Natural killer cell treated with Interleukin-12 subunit alpha and Interleukin-12 subunit beta and Interleukin-15 and Interleukin-18, amount 100 ng/mL, for 72 hours (primary cell): ENCODE data around the gene ELAVL1. TPM values are rescaled to one million over a fixed set of nuclear protein-coding genes. Genes with fewer than 3 reads are reported as not detected.
A peak's percentile ranks its signal among the peaks of the same experiment; 100 is the strongest.

ENCODE experiments used
- ATAC-seq, 2 donors: fragments of 150-1000 bp; cut with Tn5 transposase in 1 of 2; sonication (Bioruptor Pico), chemical (Tn5 transposase) in 1 of 2; 2 replicates each; pipeline ENCODE4 v1.10.0; 2021
- DNase-seq: peaks from one replicate; pipeline ENCODE4 v3.0.0; 2022; ENCODE audit warnings: low spot score
- H3K27ac Mint-ChIP-seq, 2 donors: 1 replicate in 1 of 2; 2 replicates in 1 of 2; pipeline ENCODE4 v1.8.0; 2022; ENCODE audit warnings: mixed read lengths in 2 of 2, mild to moderate bottlenecking in 1 of 2, moderate library complexity in 1 of 2
- H3K27me3 Mint-ChIP-seq, 2 donors: 1 replicate in 1 of 2; 2 replicates in 1 of 2; pipeline ENCODE4 v1.8.0; 2022; ENCODE audit warnings: mixed read lengths in 2 of 2
- H3K36me3 Mint-ChIP-seq: one replicate; pipeline ENCODE4 v1.8.0; 2022; ENCODE audit warnings: mixed read lengths
- H3K4me1 Mint-ChIP-seq, 2 donors: 1 replicate in 1 of 2; 2 replicates in 1 of 2; pipeline ENCODE4 v1.8.0; 2022; ENCODE audit warnings: low read depth in 2 of 2, mixed read lengths in 2 of 2, mild to moderate bottlenecking in 1 of 2
- H3K4me3 Mint-ChIP-seq: one replicate; pipeline ENCODE4 v1.8.0; 2022; ENCODE audit warnings: mixed read lengths
- H3K9me3 Mint-ChIP-seq: 2 replicates; pipeline ENCODE4 v1.8.0; 2022; ENCODE audit warnings: mixed read lengths
- total RNA-seq, 2 donors: library from RNA; stranded (reverse); gene quantifications; one replicate each; pipeline ENCODE4 v1.2.3, GENCODE V29; 2022

ELAVL1 gene
- total RNA-seq, 2 donors from 2014 or later = 124 to 137 TPM

GRCh38 chr19:8001651-8001994, 3.8 kb downstream of the ELAVL1 start:
- Mint-ChIP-seq H3K36me3 (no peaks in the 10 kb centered on the region), H3K4me3 (peak overlapping the region; percentile 98), H3K27me3 (no peaks in the 10 kb centered on the region), H3K9me3 (no peaks in the 10 kb centered on the region), H3K27ac (peak overlapping the region; percentile 89 to 96), H3K4me1 (peaks cover 39 to 54% of the 10 kb centered on the region in 2 donors)
- no peak for DNase-seq
- ATAC-seq = no peak

GRCh38 chr19:8000298-8001038, 5.0 kb downstream of the ELAVL1 start:
- ATAC-seq (no peak), DNase-seq (no peak)
- H3K27ac Mint-ChIP-seq = no peak overlapping the region
- no peak overlapping the region for H3K4me3 Mint-ChIP-seq
- H3K9me3 Mint-ChIP-seq = no peaks in the 10 kb centered on the region
- H3K36me3 Mint-ChIP-seq = no peaks in the 10 kb centered on the region
- H3K4me1 Mint-ChIP-seq = peaks cover 43 to 55% of the 10 kb centered on the region in 2 donors
- H3K27me3 Mint-ChIP-seq = no peaks in the 10 kb centered on the region

GRCh38 chr19:7999376-7999775, 6.1 kb downstream of the ELAVL1 start:
- ATAC-seq = no peak
- Mint-ChIP-seq H3K4me3 (no peak overlapping the region), H3K27ac (no peak overlapping the region), H3K9me3 (no peaks in the 10 kb centered on the region), H3K27me3 (no peaks in the 10 kb centered on the region), H3K4me1 (peaks cover 47 to 58% of the 10 kb centered on the region in 2 donors), H3K36me3 (no peaks in the 10 kb centered on the region)
- DNase-seq = no peak

DNA sequence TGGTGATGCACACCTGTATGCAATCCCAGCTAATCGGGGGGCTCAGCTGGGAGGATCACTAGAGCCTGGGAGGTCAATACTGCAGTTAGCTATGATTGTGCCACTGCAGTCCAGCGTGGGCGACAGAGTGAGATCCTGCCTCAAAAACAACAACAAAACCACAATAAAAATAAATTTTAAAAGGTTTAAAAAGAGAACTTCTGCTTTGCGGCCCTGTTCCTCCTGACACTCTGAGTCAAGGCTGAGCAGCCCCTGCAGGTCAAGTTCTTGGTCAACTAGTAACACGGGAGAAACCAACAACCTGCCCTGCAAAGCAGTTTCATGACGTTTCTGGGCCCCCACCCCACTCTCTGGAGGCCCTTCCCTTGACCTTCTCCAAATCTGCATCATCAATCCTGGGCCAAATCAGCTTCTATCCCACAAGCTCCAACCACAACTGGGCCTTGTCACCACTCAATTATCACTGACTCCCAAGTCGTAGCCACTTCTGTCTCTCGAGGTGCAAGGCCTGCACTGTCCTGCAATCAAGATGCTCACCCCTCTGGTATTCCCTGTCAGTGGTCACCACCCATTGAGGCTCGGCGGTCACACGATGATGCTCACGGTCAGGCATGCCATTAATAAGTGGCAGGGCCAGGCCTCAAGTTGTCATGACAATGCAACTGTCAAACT, 7.5 kb downstream of the ELAVL1 start:
- no peaks in the 10 kb centered on the region for H3K36me3 Mint-ChIP-seq
- H3K27ac Mint-ChIP-seq = no peak overlapping the region
- H3K27me3 Mint-ChIP-seq = no peaks in the 10 kb centered on the region
- H3K4me3 Mint-ChIP-seq = no peak overlapping the region
- peaks cover 47 to 58% of the 10 kb centered on the region in 2 donors for H3K4me1 Mint-ChIP-seq
- no peak for ATAC-seq
- H3K9me3 Mint-ChIP-seq = no peaks in the 10 kb centered on the region
- no peak for DNase-seq

- Mint-ChIP-seq H3K4me1 (peaks cover 38 to 52% of the 10 kb centered on the region in 2 donors), H3K4me3 (no peak overlapping the region)
These were observed 8.6 kb downstream of the ELAVL1 start for GRCh38 chr19:7996883-7997282.

GRCh38 chr19:7995810-7996158, 9.7 kb downstream of the ELAVL1 start:
- no peaks in the 10 kb centered on the region for H3K9me3 Mint-ChIP-seq
- DNase-seq = no peak

More at GRCh38 chr19:7996883-7997282, 8.6 kb downstream of the ELAVL1 start:
- Mint-ChIP-seq H3K36me3 (no peaks in the 10 kb centered on the region), H3K9me3 (no peaks in the 10 kb centered on the region), H3K27me3 (no peaks in the 10 kb centered on the region), H3K27ac (no peak overlapping the region)
- ATAC-seq (no peak), DNase-seq (no peak)

DNA sequence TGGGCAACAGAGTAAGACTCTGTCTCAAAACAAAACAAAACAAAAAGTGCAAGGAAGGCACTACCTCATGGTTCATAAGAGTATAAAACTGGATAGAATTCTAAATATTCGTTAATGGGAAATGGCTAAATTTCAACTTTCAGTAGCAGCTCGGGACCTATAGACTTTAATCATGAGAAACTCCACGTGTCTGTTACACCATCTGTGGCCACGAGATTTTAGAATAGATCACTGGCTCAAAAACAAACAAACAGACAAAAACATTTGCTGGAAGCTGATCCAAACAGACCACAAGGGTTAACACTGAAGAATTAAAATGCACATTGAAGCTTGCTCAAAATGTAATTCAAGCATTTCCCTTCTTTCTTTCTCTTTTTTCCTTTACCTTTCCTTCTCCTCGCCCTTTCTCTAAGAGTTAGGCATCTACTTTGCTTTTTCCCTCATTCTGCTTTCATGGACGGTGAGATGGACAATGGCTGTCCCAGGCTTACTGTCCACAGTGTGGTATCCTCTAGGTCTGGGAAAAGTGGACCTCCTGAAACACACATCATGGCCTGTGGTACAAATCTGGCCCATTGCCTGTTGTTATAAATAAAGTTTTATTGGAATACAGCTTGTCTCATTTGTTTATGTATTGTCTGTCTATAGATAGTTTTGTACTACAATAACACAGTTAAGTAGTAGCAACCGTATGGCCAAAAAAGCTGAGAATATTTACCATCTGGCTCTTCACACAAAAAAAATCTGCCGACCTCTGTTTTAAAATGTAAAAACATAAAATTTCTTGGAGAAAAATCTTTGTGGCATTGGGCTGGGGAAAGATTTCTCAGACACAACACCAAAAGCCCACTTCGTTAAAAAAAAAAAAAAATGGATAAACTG, 10.3 kb downstream of the ELAVL1 start:
- ATAC-seq (no peak), DNase-seq (no peak)
- Mint-ChIP-seq H3K27ac (no peak overlapping the region), H3K36me3 (peaks cover 5% of the 10 kb centered on the region), H3K9me3 (no peaks in the 10 kb centered on the region), H3K27me3 (no peaks in the 10 kb centered on the region), H3K4me1 (peaks cover 28 to 39% of the 10 kb centered on the region in 2 donors), H3K4me3 (no peak overlapping the region)

More at GRCh38 chr19:7995810-7996158, 9.7 kb downstream of the ELAVL1 start:
- ATAC-seq = no peak
- Mint-ChIP-seq H3K27ac (no peak overlapping the region), H3K4me1 (peaks cover 28 to 42% of the 10 kb centered on the region in 2 donors), H3K4me3 (no peak overlapping the region), H3K27me3 (no peaks in the 10 kb centered on the region), H3K36me3 (peaks cover 5% of the 10 kb centered on the region)

DNA sequence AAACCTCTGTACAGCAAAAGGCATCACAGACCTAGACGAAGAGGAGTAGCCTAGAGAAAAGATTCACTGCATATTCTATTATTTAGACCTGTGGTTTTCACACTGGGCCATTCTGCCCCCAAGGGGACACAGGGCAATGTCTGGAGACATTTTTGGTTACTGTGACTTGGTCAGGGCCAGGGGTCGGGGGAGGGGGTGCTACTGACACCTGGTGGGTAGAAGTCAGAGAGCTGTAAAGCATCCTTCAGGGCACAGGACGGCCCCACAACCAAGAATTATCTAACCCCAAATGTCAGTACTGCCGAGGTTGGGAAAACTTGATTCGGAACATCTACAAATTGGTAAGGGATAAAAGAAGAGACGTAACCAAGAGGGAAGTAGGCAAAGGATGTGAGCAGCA, 11.3 kb downstream of the ELAVL1 start:
- peaks cover 5% of the 10 kb centered on the region for H3K36me3 Mint-ChIP-seq
- no peak for DNase-seq

DNA sequence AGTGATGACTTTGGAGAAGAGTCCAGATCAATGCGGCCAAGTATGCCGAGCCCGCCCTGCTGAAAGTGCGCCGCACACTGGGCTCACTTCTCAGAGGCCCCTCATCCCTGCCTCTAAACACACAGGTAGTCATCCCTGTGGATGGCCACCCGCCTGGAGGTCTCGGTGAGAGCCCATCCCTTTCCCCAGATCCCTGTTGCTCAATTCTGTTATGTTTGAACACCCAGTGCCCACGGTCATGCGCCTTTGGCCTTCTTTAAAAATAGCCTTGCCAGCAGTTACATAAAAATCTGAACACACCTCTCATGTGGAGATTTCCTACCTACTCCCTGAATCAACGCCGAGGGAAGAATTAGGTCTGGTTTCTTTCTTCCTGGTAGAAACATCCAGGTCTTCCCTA, 11.9 kb downstream of the ELAVL1 start:
- H3K9me3 Mint-ChIP-seq = no peaks in the 10 kb centered on the region
- ATAC-seq = no peak
- no peaks in the 10 kb centered on the region for H3K27me3 Mint-ChIP-seq
- no peak for DNase-seq
- H3K4me1 Mint-ChIP-seq = peaks cover 28 to 37% of the 10 kb centered on the region in 2 donors
- no peak overlapping the region for H3K27ac Mint-ChIP-seq
- H3K36me3 Mint-ChIP-seq = peaks cover 5% of the 10 kb centered on the region
- H3K4me3 Mint-ChIP-seq = no peak overlapping the region

More for the DNA sequence above, 11.3 kb downstream of the ELAVL1 start:
- Mint-ChIP-seq H3K27ac (peak overlapping the region in 1 of 2 donors; percentile 47), H3K4me1 (peaks cover 28 to 35% of the 10 kb centered on the region in 2 donors), H3K27me3 (no peaks in the 10 kb centered on the region), H3K9me3 (no peaks in the 10 kb centered on the region), H3K4me3 (no peak overlapping the region)
- no peak for ATAC-seq

DNA sequence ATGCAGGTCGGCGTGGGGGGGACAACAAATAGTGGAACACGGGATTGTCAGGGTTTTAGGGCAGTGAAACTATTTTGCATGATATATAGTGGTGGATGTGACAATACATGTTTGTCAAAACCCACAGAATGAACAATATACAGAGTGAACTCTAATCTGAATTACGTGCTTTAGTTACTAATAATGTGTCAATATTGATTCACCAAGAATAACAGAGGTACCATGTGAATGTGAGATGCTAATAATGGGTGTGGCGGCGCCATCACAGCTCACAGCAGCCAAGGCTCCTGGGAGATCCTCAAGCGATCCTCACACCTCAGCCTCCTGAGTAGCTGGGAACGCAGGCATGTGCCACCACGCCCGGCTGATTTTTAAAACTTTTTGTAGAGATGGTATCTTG, 12.9 kb downstream of the ELAVL1 start:
- ATAC-seq (no peak), DNase-seq (no peak)
- no peaks in the 10 kb centered on the region for H3K27me3 Mint-ChIP-seq
- H3K4me1 Mint-ChIP-seq = peaks cover 29 to 44% of the 10 kb centered on the region in 2 donors
- H3K4me3 Mint-ChIP-seq = no peak overlapping the region
- peaks cover 11% of the 10 kb centered on the region for H3K36me3 Mint-ChIP-seq
- no peak overlapping the region for H3K27ac Mint-ChIP-seq
- H3K9me3 Mint-ChIP-seq = no peaks in the 10 kb centered on the region

DNA sequence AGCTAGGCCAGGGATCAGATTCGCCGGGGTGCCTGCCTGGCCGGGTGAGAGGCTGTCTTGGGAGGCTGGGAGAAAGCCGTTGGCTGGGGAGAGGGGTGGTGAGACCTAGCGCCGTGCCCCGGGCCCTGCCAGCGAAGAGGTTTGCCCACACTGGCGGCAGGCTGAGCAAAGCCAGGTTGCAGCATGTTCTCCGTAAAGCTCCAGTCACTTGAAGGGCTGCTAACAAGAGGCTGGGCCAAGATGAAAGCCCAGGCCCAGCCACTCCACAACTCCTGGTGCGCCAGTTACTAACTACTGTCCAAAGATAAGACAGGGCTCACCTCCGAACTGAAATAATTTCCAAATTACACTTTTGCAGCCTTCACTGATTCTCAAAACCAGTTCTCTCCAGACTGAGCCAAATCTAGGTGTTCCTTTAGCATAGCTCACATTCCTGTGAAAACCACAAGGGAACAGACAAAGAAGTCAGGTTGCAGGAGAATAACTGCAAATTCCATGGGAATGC, 16.3 kb downstream of the ELAVL1 start:
- H3K4me1 Mint-ChIP-seq = peaks cover 15 to 39% of the 10 kb centered on the region in 2 donors

DNA sequence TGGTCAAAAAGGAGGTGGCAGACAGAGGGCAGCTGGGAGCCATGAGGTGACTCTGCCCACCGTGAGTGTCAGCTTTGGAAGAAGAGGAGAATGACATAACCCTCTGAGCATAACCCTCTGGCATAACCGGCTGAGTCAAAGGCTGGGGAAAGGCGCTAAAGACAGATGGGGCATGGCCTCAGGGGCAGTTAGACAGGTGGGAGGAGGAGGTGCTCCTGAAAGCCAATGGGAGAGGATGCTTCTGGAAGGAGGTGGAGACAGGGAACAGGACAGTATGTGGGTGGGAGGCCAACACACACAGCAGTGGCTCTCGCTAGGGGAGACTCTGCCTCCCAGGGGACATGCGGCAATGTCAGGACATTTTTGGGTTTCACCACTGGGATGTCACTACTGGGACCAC, 17.1 kb downstream of the ELAVL1 start:
- Mint-ChIP-seq H3K9me3 (no peaks in the 10 kb centered on the region), H3K4me1 (peaks cover 7 to 35% of the 10 kb centered on the region in 2 donors), H3K4me3 (no peak overlapping the region), H3K27ac (no peak overlapping the region), H3K36me3 (peaks cover 12% of the 10 kb centered on the region), H3K27me3 (no peaks in the 10 kb centered on the region)
- DNase-seq (no peak), ATAC-seq (no peak)

More for the DNA sequence above, 16.3 kb downstream of the ELAVL1 start:
- DNase-seq = no peak
- no peak overlapping the region for H3K4me3 Mint-ChIP-seq
- no peak overlapping the region for H3K27ac Mint-ChIP-seq
- H3K36me3 Mint-ChIP-seq = peaks cover 12% of the 10 kb centered on the region
- ATAC-seq = no peak
- no peaks in the 10 kb centered on the region for H3K27me3 Mint-ChIP-seq
- no peaks in the 10 kb centered on the region for H3K9me3 Mint-ChIP-seq

GRCh38 chr19:7987114-7987768, 18.2 kb downstream of the ELAVL1 start:
- ATAC-seq = no peak
- H3K9me3 Mint-ChIP-seq = no peaks in the 10 kb centered on the region
- DNase-seq = peak; percentile 44
- no peaks in the 10 kb centered on the region for H3K27me3 Mint-ChIP-seq
- peaks cover 12% of the 10 kb centered on the region for H3K36me3 Mint-ChIP-seq
- H3K27ac Mint-ChIP-seq = no peak overlapping the region
- H3K4me1 Mint-ChIP-seq = peaks cover 7 to 31% of the 10 kb centered on the region in 2 donors
- no peak overlapping the region for H3K4me3 Mint-ChIP-seq
